Measurements from ENCODE around the gene C6orf89.

DNA sequence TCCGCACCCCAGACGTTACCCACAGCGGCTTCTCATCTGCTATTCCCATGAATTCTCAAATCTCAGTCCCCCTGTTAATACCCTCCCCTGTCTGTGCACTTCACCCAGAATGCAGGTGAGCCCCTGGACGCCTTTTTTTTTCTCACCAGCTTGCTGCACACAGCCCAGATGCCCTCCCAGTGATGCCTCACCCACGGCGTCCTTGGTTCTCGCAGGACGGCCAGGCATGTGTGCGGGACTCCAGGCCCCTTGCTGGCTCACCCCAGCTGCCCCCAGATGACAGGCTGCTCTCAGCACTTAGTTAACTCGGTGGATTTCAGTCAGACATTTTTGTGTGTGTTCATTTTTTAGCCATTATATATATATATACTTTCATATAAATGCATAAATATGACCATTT lies 43.4 kb downstream of the C6orf89 start:
- TF ChIP-seq, protein P1, sequence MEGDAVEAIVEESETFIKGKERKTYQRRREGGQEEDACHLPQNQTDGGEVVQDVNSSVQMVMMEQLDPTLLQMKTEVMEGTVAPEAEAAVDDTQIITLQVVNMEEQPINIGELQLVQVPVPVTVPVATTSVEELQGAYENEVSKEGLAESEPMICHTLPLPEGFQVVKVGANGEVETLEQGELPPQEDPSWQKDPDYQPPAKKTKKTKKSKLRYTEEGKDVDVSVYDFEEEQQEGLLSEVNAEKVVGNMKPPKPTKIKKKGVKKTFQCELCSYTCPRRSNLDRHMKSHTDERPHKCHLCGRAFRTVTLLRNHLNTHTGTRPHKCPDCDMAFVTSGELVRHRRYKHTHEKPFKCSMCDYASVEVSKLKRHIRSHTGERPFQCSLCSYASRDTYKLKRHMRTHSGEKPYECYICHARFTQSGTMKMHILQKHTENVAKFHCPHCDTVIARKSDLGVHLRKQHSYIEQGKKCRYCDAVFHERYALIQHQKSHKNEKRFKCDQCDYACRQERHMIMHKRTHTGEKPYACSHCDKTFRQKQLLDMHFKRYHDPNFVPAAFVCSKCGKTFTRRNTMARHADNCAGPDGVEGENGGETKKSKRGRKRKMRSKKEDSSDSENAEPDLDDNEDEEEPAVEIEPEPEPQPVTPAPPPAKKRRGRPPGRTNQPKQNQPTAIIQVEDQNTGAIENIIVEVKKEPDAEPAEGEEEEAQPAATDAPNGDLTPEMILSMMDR (IDR thresholded peaks at IDR 0.05), result no peak
- no peak for TF ChIP-seq POLR2A (IDR thresholded peaks at IDR 0.05)

All from thyroid gland (tissue), 4 donors.